ENCODE measurements around the gene PRPSAP1. TPM values are rescaled to one million over a fixed set of nuclear protein-coding genes. Genes with fewer than 3 reads are reported as not detected.

Gene PRPSAP1
- total RNA-seq, 1 donor from 2014 or later, result 60.2 TPM

DNA sequence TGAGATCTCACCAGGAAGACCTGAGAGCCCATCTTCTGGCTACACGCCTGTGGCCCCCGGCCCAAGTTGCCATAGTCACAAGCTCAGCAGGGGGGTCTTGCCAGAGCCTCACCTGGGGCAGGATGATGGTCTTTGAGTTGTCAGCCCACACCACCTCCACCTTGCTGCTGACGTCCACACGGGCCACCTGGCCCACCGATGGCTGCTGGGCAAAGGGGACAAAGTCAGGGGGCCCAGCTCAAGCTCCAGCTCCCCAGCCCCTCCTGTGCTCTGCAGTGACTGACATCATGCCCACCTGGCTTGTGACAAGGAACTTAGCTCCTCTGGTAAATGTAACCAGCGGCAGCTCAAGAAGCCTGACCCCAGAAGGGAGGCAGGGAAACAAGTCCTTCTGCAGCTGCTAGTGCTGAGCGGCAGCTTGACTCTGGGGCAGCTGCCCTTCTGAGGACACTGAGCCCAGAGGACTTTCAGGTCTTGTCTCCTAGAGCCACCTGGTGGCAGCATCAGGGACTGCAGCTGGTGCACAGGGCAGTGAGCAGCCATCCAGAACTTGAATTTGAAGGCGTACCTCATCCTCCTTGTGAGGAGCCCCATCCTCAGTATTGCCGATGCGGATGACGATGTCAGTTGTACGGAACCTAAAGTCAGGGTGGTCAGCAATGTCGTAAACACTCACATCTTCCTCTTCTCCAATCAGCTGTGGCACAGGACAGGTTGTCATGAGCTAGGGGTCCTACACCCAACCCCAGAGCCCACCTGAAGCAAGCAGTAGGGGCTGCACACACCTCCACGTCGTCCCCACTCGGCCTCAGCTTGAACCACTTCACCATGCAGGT is 44.2 kb upstream of the PRPSAP1 start:
- no peak overlapping the region for H3K4me3 ChIP-seq
- H3K27me3 ChIP-seq, result no peaks in the 10 kb centered on the region
- H3K36me3 ChIP-seq, result peaks cover 81% of the 10 kb centered on the region
- no peaks in the 10 kb centered on the region for H3K9me3 ChIP-seq
- peak; percentile 99 for TF ChIP-seq CTCF (IDR thresholded peaks at IDR 0.05)
- ATAC-seq (peak; percentile 90), DNase-seq (peak; percentile 91)
- intact Hi-C loops (cut with DNase I), result loop anchor here (5.0 kb wide), 1 partner anchor 96 kb away; no protein-coding TSS in a partner anchor
- no peak overlapping the region for H3K27ac ChIP-seq
- no peaks in the 10 kb centered on the region for H3K4me1 ChIP-seq

GRCh38 chr17:76397184-76397583 is 43.5 kb upstream of the PRPSAP1 start:
- H3K36me3 ChIP-seq, result peaks cover 74% of the 10 kb centered on the region
- H3K27ac ChIP-seq, result no peak overlapping the region
- no peaks in the 10 kb centered on the region for H3K9me3 ChIP-seq
- H3K4me3 ChIP-seq, result no peak overlapping the region
- no peaks in the 10 kb centered on the region for H3K4me1 ChIP-seq
- intact Hi-C loops (cut with DNase I), result loop anchor here (5.0 kb wide), 1 partner anchor 95 kb away; no protein-coding TSS in a partner anchor
- TF ChIP-seq CTCF (IDR thresholded peaks at IDR 0.05), result no peak
- no peaks in the 10 kb centered on the region for H3K27me3 ChIP-seq
- no peak for DNase-seq
- ATAC-seq, result no peak

- intact Hi-C loops (cut with DNase I), result loop anchor here (5.0 kb wide), 1 partner anchor 94 kb away; no protein-coding TSS in a partner anchor
- Histone ChIP-seq H3K4me1 (no peaks in the 10 kb centered on the region), H3K27me3 (no peaks in the 10 kb centered on the region), H3K27ac (no peak overlapping the region), H3K4me3 (no peak overlapping the region), H3K36me3 (peaks cover 69% of the 10 kb centered on the region), H3K9me3 (no peaks in the 10 kb centered on the region)
- no peak for TF ChIP-seq CTCF (IDR thresholded peaks at IDR 0.05)
- ATAC-seq, result no peak
- no peak for DNase-seq
Measured at GRCh38 chr17:76395980-76396379, 42.3 kb upstream of the PRPSAP1 start.

- TF ChIP-seq CTCF (IDR thresholded peaks at IDR 0.05), result no peak
- H3K9me3 ChIP-seq, result no peaks in the 10 kb centered on the region
- no peak overlapping the region for H3K4me3 ChIP-seq
- H3K36me3 ChIP-seq, result peaks cover 55% of the 10 kb centered on the region
- no peaks in the 10 kb centered on the region for H3K27me3 ChIP-seq
- ATAC-seq, result no peak
- no peak overlapping the region for H3K27ac ChIP-seq
- H3K4me1 ChIP-seq, result no peaks in the 10 kb centered on the region
- DNase-seq, result no peak
- intact Hi-C loops (cut with DNase I), result no loop called here
Measured at GRCh38 chr17:76394166-76394565, 40.5 kb upstream of the PRPSAP1 start.

DNA sequence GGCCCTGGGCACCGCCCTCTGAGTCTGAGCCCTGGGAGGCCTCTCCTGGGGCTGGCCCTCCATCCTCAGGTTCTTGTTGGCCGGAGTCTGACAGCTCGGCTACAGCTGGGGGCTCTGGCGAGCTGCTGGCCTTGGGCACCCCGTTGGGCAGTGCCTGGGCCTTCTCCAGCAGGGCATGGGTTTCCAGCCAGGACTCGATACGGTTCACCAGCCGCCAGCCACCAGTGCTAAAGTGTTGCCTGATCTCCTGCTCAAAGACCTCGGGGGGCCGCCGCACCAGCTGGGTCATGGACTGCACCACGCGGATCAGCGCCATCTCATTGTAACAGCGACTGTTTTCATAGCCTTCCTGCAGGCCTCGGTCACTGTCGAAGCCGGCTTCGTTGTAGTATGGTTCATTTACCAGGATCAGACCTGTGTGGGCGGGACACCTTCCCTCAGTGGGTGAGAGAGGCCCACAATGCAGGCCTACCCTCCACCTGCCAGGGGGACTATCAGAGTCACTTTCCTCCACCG is 37.5 kb upstream of the PRPSAP1 start:
- Histone ChIP-seq H3K4me1 (peaks cover under 1% of the 10 kb centered on the region), H3K27ac (no peak overlapping the region), H3K4me3 (no peak overlapping the region), H3K27me3 (no peaks in the 10 kb centered on the region), H3K9me3 (no peaks in the 10 kb centered on the region), H3K36me3 (peaks cover 34% of the 10 kb centered on the region)
- ATAC-seq (no peak), DNase-seq (no peak)
- intact Hi-C loops (cut with DNase I), result no loop called here
- TF ChIP-seq CTCF (IDR thresholded peaks at IDR 0.05), result no peak
